ENCODE data around the gene CAMTA1. TPM values are rescaled to one million over a fixed set of nuclear protein-coding genes. Genes with fewer than 3 reads are reported as not detected.
"Not testable (repeated sequence)": the region's sequence is repeated elsewhere in the genome, so short reads cannot be mapped to it uniquely, and the experiment has no call there.

Gene CAMTA1
- total RNA-seq, 2 donors from 2014 or later, result 105 to 113 TPM

DNA sequence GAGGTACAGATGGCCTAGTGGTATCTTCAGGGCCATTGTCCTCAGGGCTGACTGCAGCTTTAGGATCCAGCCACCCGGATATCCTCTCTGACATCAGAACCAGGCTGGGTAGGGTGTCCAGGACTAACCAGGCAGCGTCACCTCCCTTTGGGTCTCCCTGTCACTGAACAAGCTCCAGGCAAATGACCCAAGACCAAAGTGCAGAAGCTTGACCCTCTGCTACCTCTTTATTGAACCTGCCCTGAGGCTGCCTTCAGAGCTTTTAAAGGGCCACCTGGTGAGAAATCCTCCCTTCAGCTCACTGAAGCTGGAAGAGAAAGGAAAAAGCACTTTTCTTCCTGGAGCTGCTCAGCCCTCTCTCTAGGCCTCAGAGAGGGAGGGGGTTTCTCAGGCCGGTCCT lies 906.8 kb downstream of the CAMTA1 start:
- Histone ChIP-seq H3K4me3 (no peak overlapping the region), H3K27me3 (replicated peaks; ENCODE audit: insufficient read depth) (no peaks in the 10 kb centered on the region), H3K27ac (no peak overlapping the region), H3K9me3 (no peaks in the 10 kb centered on the region), H3K4me1 (ENCODE audit: control insufficient read depth in 1 of 2, low read depth in 2 of 2) (no peaks in the 10 kb centered on the region), H3K36me3 (no peaks in the 10 kb centered on the region)
- ATAC-seq (ENCODE audit: insufficient number of reproducible peaks, low FRiP score, low read depth) (no peak), DNase-seq (ENCODE audit: low spot score) (no peak)
- TF ChIP-seq, protein P1, sequence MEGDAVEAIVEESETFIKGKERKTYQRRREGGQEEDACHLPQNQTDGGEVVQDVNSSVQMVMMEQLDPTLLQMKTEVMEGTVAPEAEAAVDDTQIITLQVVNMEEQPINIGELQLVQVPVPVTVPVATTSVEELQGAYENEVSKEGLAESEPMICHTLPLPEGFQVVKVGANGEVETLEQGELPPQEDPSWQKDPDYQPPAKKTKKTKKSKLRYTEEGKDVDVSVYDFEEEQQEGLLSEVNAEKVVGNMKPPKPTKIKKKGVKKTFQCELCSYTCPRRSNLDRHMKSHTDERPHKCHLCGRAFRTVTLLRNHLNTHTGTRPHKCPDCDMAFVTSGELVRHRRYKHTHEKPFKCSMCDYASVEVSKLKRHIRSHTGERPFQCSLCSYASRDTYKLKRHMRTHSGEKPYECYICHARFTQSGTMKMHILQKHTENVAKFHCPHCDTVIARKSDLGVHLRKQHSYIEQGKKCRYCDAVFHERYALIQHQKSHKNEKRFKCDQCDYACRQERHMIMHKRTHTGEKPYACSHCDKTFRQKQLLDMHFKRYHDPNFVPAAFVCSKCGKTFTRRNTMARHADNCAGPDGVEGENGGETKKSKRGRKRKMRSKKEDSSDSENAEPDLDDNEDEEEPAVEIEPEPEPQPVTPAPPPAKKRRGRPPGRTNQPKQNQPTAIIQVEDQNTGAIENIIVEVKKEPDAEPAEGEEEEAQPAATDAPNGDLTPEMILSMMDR (IDR thresholded peaks at IDR 0.05), result no peak

DNA sequence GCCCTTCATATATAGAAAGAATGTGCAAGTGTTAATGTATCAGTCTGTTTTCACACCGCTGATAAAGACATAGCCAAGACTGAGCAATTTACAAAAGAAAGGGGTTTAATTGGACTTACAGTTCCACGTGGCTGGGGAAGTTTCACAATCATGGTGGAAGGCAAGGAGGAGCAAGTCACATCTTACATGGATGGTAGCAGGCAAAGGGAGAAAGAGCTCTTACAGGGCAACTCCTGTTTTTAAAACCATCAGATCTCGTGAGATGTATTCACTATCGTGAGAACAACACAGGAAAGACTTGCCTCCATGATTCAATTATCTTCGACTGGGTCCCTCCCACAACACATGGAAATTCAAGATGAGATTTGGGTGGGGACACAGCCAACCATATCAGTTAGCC lies 907.8 kb downstream of the CAMTA1 start:
- not testable (repeated sequence) for H3K27me3 ChIP-seq (replicated peaks; ENCODE audit: insufficient read depth); H3K4me1 ChIP-seq (ENCODE audit: control insufficient read depth in 1 of 2, low read depth in 2 of 2); H3K36me3 ChIP-seq; ATAC-seq (ENCODE audit: insufficient number of reproducible peaks, low FRiP score, low read depth); H3K9me3 ChIP-seq; H3K4me3 ChIP-seq; DNase-seq (ENCODE audit: low spot score); H3K27ac ChIP-seq

DNA sequence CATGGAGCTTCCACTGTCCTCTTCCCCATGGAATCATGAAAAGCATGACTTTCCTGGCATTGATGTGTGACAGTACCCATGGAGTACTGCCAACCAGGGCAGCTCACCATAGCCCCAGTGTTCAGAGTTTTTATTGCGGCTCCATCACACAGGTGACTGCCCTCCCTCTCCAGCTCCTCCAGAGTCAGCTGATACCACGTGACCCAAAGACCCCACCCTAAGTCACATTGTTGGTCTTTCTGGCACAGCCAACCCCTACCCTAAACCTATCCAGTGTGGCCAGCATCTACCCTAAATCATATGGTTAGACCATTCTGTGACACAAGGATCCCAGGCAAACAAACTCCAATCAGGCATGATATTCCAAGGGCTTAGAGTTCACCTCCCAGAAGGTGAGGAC lies 908.4 kb downstream of the CAMTA1 start:
- Histone ChIP-seq H3K36me3 (no peaks in the 10 kb centered on the region), H3K27me3 (replicated peaks; ENCODE audit: insufficient read depth) (no peaks in the 10 kb centered on the region), H3K27ac (no peak overlapping the region), H3K9me3 (no peaks in the 10 kb centered on the region), H3K4me1 (ENCODE audit: control insufficient read depth in 1 of 2, low read depth in 2 of 2) (no peaks in the 10 kb centered on the region), H3K4me3 (no peak overlapping the region)
- TF ChIP-seq, protein P1 (IDR thresholded peaks at IDR 0.05), result no peak
- DNase-seq (ENCODE audit: low spot score) (no peak), ATAC-seq (ENCODE audit: insufficient number of reproducible peaks, low FRiP score, low read depth) (no peak)

DNA sequence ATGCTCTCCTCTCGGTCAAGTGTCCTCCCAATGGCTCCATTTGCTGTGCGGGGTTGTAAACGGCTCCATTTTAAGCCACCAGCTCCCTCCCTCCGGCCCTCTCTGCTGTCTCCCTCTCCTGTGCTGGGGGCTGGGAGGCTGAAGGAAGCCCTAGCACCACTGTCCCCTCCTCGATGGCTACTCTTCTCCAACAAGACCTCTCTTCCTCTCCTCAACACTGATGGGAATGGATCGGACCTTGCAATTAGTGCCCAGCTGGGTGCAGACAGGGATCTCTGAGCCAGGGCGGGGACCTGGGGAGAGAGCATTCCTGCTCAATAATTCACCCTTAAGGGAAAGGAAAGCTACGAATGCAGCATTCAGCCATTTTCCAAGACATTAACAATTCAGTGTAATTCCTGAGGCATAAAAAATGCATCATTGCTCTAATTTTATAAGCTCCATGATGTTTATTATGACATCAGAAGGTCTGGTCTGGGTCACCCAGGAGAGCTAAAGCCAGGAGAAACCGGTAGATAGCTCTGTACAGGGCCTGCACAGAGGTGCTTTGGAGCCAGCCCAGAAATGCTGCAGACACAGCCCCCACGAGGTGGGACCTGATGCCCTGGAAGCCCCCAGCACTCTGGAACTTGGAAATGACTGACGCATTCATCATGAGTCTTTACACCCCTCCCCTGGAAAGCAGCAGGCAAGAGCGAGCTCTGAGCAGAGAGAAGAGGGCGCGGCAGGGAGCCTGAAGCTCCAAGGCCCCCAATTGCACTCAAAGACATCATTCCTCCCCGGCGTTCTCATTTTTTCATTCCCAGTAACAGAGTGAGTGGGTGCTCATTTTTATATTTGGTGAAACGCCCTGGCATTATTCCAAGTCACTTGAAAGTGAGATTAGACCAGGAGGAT lies 909.6 kb downstream of the CAMTA1 start:
- DNase-seq (ENCODE audit: low spot score) (no peak), ATAC-seq (ENCODE audit: insufficient number of reproducible peaks, low FRiP score, low read depth) (no peak)
- no peaks in the 10 kb centered on the region for H3K4me1 ChIP-seq (ENCODE audit: control insufficient read depth in 1 of 2, low read depth in 2 of 2)
- no peak overlapping the region for H3K4me3 ChIP-seq
- H3K27ac ChIP-seq, result no peak overlapping the region
- no peaks in the 10 kb centered on the region for H3K9me3 ChIP-seq
- TF ChIP-seq, protein P1 (IDR thresholded peaks at IDR 0.05), result no peak
- no peaks in the 10 kb centered on the region for H3K36me3 ChIP-seq
- no peaks in the 10 kb centered on the region for H3K27me3 ChIP-seq (replicated peaks; ENCODE audit: insufficient read depth)

DNA sequence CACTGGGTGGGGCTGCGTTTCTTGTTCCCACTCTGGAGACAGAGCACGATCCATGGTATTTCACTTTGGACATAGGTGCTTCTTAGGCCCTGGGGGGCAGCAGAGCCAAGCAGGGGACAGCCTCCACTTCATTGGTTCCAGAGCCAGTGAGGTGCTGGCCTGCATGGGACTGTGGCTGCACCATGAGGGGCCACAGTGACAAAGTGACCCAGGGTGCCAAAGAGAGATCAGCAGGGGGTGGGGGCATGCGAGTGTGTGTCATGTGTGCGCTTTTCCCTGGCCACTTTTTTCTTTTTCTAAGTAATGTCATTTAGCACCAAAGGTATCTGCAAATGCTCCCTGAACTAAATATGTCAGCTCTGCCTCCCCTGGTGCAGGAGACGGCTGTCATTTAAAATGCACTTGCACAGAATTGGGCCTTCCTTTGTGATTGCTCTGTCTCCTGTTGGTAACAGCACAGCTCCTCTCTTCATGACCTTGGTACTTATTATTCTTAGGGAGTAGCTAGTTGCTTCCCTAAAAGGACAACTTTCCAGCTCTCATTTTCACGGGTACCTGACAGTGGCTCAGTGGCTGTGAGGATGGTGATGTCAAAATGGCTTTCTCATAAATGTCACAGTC lies 910.4 kb downstream of the CAMTA1 start:
- H3K4me1 ChIP-seq (ENCODE audit: control insufficient read depth in 1 of 2, low read depth in 2 of 2), result no peaks in the 10 kb centered on the region
- ATAC-seq (ENCODE audit: insufficient number of reproducible peaks, low FRiP score, low read depth) (no peak), DNase-seq (ENCODE audit: low spot score) (no peak)
- no peaks in the 10 kb centered on the region for H3K27me3 ChIP-seq (replicated peaks; ENCODE audit: insufficient read depth)
- H3K9me3 ChIP-seq, result no peaks in the 10 kb centered on the region
- TF ChIP-seq, protein P1 (IDR thresholded peaks at IDR 0.05), result no peak
- H3K4me3 ChIP-seq, result no peak overlapping the region
- H3K36me3 ChIP-seq, result no peaks in the 10 kb centered on the region
- no peak overlapping the region for H3K27ac ChIP-seq
